Measurements from ENCODE around the gene CD99.
"Not testable (repeated sequence)": the region's sequence is repeated elsewhere in the genome, so short reads cannot be mapped to it uniquely, and the experiment has no call there.

Gene CD99

GRCh38 chrX:2700405-2701320, 9.6 kb downstream of the CD99 start:
- DNase-seq, result no peak

- no peak for DNase-seq
These were observed 10.5 kb downstream of the CD99 start for GRCh38 chrX:2701600-2701999.

- no peak for DNase-seq
These were observed 12.9 kb downstream of the CD99 start for GRCh38 chrX:2703991-2704369.

DNA sequence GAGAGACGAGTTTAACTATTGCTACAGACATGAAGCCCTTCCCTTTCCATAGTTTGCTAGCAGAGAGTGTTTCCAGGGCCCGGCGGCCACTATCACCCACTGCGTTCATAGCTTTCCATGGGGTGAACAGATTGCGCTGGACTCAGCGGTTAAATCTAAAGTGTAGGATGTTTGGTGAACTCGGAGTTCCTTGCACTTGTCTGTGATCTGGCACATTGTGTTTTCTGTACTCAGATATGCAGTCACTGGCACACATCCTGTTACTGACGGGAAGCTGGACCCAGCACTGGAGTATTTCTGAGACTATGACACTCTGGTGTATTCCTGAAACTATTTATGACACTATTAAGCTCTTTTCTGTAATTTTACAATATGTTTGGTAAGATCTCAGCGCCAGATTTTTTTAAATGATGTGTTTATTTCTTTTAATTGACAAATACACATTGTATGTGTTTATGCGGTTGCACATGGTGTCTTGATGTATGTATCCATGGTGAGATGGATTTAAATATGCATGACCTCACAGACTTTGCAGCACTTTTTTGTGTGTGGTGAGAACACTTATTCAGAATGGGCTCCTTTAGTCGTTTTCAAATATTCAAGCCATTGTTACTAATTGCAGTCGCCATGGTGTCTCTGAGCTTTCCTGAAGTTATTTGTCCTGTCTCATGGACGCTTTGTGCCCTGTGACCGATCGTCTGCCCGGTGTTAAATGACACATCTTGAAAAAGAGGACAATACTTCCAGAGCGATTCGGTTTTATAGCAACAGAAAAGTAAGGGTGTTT, 14.1 kb downstream of the CD99 start:
- DNase-seq, result no peak

GRCh38 chrX:2707334-2707760, 16.3 kb downstream of the CD99 start:
- no peak for DNase-seq

GRCh38 chrX:2708021-2708420, 16.9 kb downstream of the CD99 start:
- DNase-seq, result no peak

GRCh38 chrX:2708592-2709188, 17.6 kb downstream of the CD99 start:
- DNase-seq, result no peak

- no peak for DNase-seq
These were observed 18.5 kb downstream of the CD99 start for GRCh38 chrX:2709556-2709955.

- no peak for DNase-seq
These were observed 19.1 kb downstream of the CD99 start for GRCh38 chrX:2710041-2710840.

- DNase-seq, result no peak
These were observed 20.3 kb downstream of the CD99 start for GRCh38 chrX:2711441-2711840.

GRCh38 chrX:2712428-2712827, 21.3 kb downstream of the CD99 start:
- no peak for DNase-seq

DNA sequence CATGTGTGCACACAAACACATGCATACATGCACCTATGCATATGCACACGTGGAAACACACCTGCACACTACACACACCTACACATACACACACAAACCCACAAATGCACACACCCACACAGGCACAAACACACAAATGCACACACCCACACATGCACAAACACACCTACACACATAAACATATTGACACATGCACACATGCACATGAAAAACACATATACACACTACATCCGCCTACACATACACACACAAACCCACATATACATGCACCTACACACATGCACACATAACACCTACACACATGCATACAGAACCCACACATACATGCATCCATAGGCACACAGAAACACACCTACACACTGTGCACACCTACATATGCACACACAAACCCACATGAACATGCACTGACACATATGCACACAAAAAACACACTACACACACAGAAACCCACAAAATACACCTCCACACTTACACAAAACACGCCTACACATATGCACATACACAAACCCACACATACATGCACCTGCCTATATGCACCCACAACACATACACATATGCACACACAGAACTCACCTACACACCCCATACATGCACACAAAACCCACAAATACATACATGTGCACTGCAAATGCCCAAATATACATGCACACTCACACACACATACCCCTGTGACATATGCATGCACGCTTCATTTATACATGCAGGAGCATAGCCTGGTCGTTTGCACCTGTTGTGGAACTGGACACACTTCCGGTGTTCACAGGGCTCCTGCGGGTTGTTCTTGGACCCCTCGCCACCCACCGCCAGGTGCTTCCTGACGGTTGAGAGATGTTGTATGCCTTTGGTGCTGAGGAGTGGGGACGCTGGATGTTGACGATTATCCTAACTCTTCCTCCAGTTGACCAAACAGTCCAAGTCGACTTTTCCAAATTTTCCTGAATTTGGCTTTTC, 22.1 kb downstream of the CD99 start:
- no peak for DNase-seq

DNA sequence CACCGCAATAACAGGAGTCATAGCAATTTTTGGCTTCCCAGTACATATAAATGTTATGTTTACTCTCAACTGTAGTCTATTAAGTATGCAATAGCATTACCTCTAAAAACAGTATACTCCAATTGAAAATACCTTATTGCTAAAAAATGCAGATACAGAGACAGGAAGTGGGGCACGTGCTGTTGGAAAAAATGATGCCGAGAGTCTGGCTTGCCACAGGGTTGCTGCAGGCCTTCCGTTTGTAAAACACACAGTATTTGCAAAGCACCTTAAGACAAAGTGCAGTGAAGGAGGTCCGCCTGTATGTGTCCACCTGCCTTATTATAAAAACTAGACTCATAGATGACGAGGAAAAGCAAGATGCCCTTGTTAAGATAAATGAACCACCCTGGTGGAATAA, 23.5 kb downstream of the CD99 start:
- no peak for DNase-seq

GRCh38 chrX:2715066-2715600, 24.0 kb downstream of the CD99 start:
- no peak for DNase-seq

DNA sequence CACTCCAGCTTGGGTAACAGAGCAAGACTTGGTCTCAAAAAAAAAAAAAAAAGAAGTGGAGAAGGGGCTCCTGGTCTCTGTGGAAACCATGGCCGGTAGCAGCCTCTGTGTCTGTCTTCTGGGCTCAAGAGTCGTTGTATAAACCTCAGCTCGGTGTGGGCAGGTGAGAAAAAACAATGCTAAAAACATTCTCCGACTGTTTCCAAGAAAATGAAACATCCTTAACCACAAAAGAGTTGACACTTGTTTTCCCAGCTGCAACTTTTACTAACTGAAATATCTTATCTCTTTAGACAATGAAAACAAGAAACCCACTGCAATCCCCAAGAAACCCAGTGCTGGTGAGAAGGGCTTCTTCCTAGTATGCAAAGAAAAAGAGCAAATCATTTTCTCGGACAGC, 26.2 kb downstream of the CD99 start:
- no peak for DNase-seq

GRCh38 chrX:2718821-2719220, 27.7 kb downstream of the CD99 start:
- no peak for DNase-seq

- DNase-seq, result no peak
These were observed 28.8 kb downstream of the CD99 start for GRCh38 chrX:2719774-2720447.

DNA sequence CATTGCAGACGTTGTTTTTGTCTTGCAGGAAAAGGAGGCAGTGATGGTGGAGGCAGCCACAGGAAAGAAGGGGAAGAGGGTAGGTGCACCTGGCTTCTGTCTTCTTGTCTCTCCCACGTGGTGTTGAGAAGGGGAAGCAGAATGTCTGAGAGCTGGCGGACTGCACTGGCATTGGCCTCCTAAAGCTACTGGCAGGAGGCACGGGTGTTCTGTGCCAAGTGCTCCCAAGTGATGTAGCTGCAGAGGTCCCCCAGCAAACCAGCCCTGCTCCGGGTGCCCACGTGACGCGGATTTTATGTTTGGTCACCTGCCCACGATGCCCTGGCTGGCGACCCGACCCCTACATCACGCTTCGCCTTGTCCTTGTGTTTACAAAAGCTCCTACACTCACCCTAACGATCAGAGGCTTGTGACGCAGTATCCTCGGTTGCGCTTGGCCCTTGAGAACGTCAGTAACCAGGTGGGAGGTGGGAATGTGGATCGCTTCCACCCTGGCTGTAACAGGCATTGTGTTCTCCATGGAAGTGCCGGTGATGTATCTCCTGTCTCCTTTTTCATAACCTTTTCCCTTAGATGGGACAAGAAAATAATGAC, 32.3 kb downstream of the CD99 start:
- no peak for DNase-seq

DNA sequence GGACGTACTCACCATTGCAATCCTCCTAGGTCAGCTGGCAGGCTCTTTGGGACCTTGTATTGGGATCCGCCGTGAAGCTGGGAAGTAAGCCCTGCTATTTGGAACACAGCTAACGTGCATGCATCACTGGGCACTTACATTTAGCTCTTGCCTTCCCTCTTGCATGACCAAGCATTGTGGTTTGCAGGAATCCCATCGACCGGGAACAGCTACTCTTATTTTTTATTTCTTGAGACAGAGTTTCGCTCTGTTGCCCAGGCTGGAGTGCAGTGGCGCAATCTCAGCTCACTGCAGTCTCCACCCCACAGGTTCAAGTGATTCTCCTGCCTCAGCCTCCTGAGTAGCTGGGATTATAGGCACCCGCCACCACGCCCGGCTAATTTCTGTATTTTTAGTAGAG, 36.2 kb downstream of the CD99 start:
- DNase-seq, result not testable (repeated sequence)

GRCh38 chrX:2732076-2732475, 41.0 kb downstream of the CD99 start:
- DNase-seq, result no peak
